A549 treated with ZK216348 at 1 μM for 4 hours (cell line): ENCODE data around the gene HOXD8. TPM values are rescaled to one million over a fixed set of nuclear protein-coding genes. Genes with fewer than 3 reads are reported as not detected.

Experiments used
- total RNA-seq: library from RNA; stranded (reverse); fragments of 200-300 nt; extraction: Qiagen RNA extraction; gene quantifications from 5 replicates; pipeline ENCODE4 v1.2.3, GENCODE V29; 2022; ENCODE audit warnings: low read depth

Gene HOXD8
- 4.5 to 6.3 TPM (median 5.7 TPM) in 5 replicates for total RNA-seq

DNA sequence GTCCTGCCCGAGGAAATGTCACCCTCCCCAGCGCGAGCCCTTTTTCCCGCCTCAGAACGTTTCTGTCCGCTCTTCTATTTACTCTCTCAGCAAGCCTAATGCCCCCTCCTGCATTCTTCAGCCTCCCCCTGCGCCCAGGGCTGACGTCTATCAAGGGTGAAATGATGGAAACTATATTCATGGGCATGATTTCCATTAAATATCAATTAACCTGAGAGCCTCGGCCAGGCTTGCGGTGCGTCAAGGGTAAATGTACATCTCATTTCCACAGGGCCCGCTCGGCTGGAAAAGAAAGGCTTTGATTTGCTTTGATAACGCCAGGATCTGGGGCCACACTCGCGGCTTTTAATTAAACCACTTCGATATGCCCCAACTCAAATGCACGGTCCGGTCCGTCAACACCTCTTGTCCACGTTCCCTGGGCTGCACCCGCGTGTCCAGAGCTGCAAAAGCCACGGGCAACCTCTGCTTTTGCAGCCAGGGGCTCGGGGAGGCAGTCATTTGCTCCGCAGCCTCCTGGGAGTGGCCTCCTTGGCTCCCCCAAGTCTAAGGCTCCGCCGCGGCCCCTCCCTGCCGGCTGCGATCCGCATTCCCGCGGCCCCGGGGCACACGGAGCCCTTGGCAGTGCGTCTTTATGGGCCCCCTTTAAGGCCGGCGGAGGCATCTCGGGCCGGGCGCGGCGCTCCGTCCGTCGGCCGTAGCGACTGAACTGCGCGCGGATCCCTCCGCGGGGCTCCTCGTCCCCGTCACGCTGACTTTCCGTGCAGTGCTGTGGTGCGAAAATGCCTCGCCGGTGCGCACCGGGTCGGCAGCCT, at the start of gene HOXD8:
TSS of gene HOXD8 (plus strand) at position 724 of the 815 bp plus-strand sequence. CDS start 662 bp downstream, outside the sequence.

DNA sequence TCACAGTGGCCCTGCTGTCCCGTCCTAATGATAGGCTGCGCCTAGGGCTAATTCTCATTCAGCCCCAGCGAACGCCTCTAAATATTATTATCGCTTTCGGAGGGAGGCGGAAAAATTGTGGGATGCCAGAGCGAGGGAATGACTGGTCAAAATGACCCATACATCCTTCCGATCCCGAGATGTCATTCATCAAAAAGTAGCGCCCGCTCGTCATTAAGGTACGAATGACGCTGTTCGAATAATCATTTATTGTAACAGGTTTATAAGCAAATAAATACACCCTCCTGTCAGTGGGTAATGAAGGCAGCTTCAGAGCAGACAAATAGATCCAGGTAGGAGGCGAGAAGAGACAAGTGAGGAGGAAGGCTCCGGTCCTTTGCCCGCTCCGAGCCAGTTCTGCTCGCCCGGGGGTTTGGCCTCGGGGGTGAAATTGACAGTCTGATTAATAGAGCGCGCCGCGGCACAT, 45.7 kb upstream of the HOXD8 start, which contains the start of gene EVX2:
TSS of gene EVX2 (minus strand) at position 167 of the 466 bp plus-strand sequence. CDS start 186 bp downstream, outside the sequence.

DNA sequence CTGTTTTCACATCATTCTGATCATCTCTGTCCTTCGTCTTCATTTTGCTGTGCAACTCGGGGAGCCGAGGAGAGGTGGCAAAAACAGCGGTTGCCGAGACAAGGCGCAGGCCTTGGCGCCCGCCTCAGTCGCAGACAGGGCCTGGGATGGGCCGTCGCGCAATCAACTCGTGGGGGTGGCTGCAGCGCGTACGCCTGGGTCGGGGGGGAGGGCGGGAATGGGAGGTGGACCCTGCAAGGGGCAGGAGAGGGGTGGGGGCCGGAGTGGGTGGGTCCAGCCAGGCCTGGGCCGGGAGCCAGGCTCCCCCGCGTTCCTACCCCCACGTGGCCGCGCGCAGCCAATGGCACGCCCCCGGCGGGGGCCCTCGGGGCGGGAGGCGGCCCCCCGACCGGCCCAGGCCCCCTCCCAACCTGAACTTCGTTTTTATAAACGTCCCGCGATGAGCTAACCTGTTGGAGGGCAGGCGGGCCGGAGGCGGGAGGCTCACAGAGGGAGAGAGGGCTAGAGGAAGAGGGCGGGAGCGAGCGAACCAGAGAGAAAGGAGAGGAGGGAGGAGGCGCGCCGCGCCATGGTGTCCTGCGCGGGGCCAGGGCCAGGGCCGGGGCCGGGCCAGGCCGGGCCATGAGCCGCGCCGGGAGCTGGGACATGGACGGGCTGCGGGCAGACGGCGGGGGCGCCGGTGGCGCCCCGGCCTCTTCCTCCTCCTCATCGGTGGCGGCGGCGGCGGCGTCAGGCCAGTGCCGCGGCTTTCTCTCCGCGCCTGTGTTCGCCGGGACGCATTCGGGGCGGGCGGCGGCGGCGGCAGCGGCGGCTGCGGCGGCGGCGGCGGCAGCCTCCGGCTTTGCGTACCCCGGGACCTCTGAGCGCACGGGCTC, 37.0 kb upstream of the HOXD8 start, which contains the start of gene HOXD13:
TSS of gene HOXD13 (plus strand) at position 452 of the 875 bp plus-strand sequence. CDS start at position 622, 170 bp downstream.

DNA sequence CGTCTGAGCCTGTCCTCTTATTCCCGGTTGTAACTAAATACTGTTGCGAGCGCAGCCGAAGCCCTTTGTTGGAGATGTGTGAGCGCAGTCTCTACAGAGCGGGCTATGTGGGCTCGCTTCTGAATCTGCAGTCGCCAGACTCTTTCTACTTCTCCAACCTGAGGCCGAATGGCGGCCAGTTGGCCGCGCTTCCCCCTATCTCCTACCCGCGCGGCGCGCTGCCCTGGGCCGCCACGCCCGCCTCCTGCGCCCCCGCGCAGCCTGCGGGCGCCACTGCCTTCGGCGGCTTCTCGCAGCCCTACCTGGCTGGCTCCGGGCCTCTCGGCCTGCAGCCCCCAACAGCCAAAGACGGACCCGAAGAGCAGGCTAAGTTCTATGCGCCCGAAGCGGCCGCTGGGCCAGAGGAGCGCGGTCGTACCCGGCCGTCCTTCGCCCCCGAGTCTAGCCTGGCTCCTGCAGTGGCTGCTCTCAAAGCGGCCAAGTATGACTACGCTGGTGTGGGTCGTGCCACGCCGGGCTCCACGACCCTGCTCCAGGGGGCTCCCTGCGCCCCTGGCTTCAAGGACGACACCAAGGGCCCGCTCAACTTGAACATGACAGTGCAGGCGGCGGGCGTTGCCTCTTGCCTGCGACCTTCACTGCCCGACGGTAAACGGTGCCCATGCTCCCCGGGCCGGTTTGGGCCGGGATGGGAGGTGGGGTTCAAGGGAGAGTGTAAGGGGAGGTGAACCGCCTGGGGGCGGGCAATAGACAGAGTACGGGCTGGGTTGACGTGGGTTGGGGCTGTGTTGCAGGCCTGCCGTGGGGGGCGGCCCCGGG, 29.6 kb upstream of the HOXD8 start, which contains the start of gene HOXD12:
TSS of gene HOXD12 (plus strand) at position 68 of the 819 bp plus-strand sequence. CDS start at position 75, 7 bp downstream.

DNA sequence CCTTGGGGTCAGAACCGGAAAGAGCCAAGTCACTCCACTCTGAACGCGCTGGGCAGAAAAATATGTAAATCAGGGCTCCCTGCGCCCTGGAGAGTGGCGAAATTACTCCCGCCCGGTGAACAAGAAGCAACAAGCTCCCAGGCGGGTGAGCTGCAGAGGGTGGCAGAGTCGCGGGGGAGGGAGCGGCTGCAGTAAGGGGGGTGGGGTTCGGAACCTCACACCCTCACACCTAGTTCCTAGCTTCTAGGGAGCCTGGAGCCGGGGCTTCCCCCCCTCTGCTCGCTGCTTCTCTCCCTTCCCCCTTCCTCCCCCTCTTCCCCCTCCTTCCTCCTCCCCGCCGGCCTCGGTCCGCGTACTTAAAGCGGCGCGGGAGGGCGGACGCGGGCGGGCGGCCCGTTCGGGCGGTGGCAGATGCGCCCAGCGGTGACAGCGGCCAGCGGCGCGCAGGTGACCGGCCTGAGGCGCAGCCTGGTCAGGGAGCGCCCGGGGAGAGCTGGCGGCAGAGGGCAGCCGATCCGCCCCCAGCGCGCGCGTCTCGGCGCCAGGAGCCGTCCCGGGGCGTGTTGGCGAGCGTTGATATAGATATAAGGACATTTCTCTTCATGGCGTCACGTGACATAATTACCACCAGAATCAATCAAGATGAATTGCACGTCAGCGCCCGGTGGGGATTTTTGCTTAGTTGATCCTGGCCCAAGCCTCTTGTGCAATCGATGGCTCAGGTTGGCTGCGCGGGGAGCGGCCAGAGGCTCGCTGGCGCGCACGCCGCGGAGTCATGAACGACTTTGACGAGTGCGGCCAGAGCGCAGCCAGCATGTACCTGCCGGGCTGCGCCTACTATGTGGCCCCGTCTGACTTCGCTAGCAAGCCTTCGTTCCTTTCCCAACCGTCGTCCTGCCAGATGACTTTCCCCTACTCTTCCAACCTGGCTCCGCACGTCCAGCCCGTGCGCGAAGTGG, 22.6 kb upstream of the HOXD8 start, which contains the start of gene HOXD11:
TSS of gene HOXD11 (plus strand) at position 700 of the 959 bp plus-strand sequence. CDS start at position 776, 76 bp downstream.

DNA sequence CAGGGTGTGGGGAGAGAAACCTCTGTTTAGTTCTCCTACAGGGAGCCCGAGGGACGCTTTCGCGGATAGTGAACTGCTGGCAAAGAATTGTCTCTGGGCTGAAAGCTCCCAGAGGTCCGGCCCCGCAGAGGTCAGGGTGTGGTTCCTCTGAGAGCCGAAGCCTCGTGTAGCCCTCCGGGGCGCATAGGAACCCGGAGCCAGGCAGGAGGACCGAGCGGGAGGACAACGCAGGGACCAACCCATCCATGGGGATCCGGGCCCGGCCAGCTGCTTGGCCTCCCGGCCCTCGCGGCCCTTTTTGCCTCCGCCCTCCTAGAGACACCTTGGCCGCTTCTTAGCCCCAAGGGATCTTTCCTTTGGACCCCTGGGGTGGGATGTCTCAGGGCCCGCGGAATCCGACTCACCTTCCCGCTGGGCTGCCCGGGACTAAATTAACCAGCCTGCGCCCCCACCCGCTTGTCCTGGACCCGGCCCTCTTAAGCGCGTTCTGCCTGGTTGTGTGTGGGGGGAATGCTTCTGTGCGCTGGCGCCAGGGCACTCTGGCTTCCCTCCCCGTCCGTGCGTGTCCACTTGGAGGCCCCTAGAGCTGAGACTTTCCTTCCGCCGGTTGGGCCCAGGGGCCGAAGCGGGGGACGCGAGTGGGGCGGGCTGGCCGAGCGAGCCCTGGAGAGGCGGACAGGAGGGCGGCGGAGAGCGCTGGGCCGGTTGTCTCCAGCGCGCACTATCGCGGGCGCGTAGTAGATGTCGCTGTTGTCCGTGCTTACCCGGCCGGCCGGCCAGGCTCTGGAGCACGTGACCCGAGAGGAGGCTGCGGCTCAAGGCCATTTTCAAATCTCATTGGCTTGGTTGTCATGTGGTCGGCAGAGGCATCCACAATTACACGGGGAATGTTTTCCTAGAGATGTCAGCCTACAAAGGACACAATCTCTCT, 13.4 kb upstream of the HOXD8 start, which contains the start of gene HOXD10:
TSS of gene HOXD10 (plus strand) at position 896 of the 931 bp plus-strand sequence. CDS start 56 bp downstream, outside the sequence.

DNA sequence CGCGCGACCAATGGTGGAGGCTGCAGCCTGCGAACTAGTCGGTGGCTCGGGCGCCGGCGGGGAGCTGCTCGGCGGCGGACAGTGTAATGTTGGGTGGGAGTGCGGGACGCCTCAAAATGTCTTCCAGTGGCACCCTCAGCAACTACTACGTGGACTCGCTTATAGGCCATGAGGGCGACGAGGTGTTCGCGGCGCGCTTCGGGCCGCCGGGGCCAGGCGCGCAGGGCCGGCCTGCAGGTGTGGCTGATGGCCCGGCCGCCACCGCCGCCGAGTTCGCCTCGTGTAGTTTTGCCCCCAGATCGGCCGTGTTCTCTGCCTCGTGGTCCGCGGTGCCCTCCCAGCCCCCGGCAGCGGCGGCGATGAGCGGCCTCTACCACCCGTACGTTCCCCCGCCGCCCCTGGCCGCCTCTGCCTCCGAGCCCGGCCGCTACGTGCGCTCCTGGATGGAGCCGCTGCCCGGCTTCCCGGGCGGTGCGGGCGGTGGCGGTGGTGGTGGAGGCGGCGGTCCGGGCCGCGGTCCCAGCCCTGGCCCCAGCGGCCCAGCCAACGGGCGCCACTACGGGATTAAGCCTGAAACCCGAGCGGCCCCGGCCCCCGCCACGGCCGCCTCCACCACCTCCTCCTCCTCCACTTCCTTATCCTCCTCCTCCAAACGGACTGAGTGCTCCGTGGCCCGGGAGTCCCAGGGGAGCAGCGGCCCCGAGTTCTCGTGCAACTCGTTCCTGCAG, 6.7 kb upstream of the HOXD8 start, which contains the start of gene HOXD9:
TSS of gene HOXD9 (plus strand) at position 37 of the 728 bp plus-strand sequence. CDS start at position 87, 50 bp downstream.

DNA sequence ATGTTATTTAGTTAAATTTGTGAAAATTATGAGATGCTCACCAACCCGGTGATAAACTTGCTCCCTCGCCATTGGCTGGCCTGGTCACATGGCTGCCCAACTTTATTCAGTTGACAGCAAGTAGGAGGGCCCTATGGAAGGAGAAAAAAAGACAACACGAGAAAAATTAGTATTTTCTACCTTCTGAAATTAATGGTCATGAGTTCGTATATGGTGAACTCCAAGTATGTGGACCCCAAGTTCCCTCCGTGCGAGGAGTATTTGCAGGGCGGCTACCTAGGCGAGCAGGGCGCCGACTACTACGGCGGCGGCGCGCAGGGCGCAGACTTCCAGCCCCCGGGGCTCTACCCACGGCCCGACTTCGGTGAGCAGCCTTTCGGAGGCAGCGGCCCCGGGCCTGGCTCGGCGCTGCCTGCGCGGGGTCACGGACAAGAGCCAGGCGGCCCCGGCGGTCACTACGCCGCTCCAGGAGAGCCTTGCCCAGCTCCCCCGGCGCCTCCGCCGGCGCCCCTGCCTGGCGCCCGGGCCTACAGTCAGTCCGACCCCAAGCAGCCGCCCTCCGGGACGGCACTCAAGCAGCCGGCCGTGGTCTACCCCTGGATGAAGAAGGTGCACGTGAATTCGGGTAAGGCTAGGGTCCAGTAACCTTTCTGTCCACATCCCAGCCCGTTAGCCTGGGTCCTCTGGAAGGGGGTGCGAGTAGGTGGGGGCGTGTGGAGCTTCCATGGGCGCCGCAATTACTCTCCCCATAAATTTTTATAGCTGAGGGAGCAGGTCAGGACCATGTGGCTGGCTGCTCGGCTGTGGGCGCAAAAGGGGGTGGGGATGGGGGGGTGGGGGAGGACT, 22.2 kb downstream of the HOXD8 start, which contains the start of gene HOXD4:
TSS of gene HOXD4 (plus strand) at position 109 of the 846 bp plus-strand sequence. CDS start at position 193, 84 bp downstream.

DNA sequence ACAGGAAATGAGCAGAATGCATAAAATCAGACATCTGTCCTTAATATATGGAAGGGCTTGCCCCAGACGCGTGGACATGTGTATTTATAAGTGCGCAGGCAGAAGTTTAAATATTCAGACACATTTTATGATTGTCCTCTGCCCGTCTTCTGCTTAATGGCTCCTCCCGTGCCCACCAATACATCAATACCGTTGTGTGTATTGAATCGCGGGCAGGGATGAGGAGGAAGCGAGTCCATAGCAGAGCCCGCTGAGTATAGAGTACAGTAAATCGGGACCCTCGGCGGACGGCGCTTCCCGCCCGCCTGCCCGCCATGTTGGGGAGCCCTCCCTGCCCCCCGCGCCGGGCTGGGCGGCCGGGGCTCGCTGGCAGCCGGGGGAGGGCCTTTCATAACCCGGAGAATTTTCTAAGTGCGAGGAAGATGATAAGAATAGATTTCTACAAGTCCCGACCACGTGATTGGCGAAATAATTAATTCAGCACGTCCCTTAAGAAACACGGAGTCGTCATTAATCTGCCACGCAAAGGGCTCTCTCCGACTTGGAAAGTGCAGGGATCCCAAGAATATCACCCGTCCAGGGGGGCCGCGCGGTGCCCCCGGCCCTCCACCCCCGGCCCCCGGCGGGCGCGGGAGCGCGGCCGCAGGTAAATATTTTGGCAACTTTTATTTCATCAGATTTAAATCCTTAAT, 27.4 kb downstream of the HOXD8 start, which contains the start of gene HOXD3:
TSS of gene HOXD3 (plus strand) at position 501 of the 692 bp plus-strand sequence. CDS start 11,808 bp downstream, outside the sequence.

Other genes starting within 250 kb of the HOXD8 start
- 7.6 to 19.0 TPM (median 13.2 TPM) in 5 replicates for gene LNPK, start 127.4 kb upstream of the HOXD8 start, total RNA-seq
- not detected in 5 replicates for gene EVX2, start 45.7 kb upstream of the HOXD8 start, total RNA-seq
- 0.07 to 0.27 TPM (median 0.23 TPM) in 5 replicates for gene HOXD13, start 37.0 kb upstream of the HOXD8 start, total RNA-seq
- gene HOXD12, start 29.9 kb upstream of the HOXD8 start, total RNA-seq = not detected in 5 replicates
- 5.8 to 7.8 TPM (median 6.6 TPM) in 5 replicates for gene HOXD11, start 22.4 kb upstream of the HOXD8 start, total RNA-seq
- gene HOXD10, start 12.9 kb upstream of the HOXD8 start, total RNA-seq = 5.5 to 7.6 TPM (median 6.7 TPM) in 5 replicates
- gene HOXD9, start 7.0 kb upstream of the HOXD8 start, total RNA-seq = 1.2 to 1.8 TPM (median 1.8 TPM) in 5 replicates
- 0.44 to 0.66 TPM (median 0.56 TPM) in 5 replicates for gene HOXD4, start 21.8 kb downstream of the HOXD8 start, total RNA-seq
- gene HOXD3, start 27.6 kb downstream of the HOXD8 start, total RNA-seq = 0.14 to 0.32 TPM in 2 of 5 replicates, not detected in the others
- gene HOXD1, start 59.0 kb downstream of the HOXD8 start, total RNA-seq = 0.18 to 0.28 TPM (median 0.24 TPM) in 4 of 5 replicates, not detected in the other
- 43.3 to 54.2 TPM (median 44.5 TPM) in 5 replicates for gene MTX2, start 139.7 kb downstream of the HOXD8 start, total RNA-seq